Mucosa of descending colon (tissue), 3 donors: ENCODE data around the gene IMPG2. TPM values are rescaled to one million over a fixed set of nuclear protein-coding genes. Genes with fewer than 3 reads are reported as not detected.

ENCODE experiments used
- ATAC-seq: fragments of 200-7000 bp; cut with Tn5 transposase; one replicate; pipeline ENCODE4 v1.9.1; 2020; ENCODE audit warnings: mild to moderate bottlenecking, moderate library complexity
- DNase-seq, 3 donors: peaks; one replicate each; pipeline ENCODE4 v3.0.0-alpha.2; 2020
- H3K36me3 ChIP-seq: fragments of 200-600 bp; one replicate; pipeline ENCODE4 v1.8.0; 2021; ENCODE audit warnings: low read depth, mild to moderate bottlenecking
- H3K4me1 ChIP-seq: fragments of 200-600 bp; one replicate; pipeline ENCODE4 v1.8.0; 2021; ENCODE audit warnings: low read depth, mild to moderate bottlenecking
- H3K4me3 ChIP-seq: fragments of 200-600 bp; one replicate; pipeline ENCODE4 v1.8.0; 2021; ENCODE audit warnings: mild to moderate bottlenecking
- H3K9me3 ChIP-seq: fragments of 200-600 bp; one replicate; pipeline ENCODE4 v1.8.0; 2021; ENCODE audit warnings: mild to moderate bottlenecking
- intact Hi-C, 2 donors: fragments of 100-400 bp; cut with DNase I in 1 of 2; cut with micrococcal nuclease in 1 of 2; formaldehyde crosslinking; loops; one replicate each; pipeline versions ENCODE4 v1.11.0 to v1.11.1; 2022; cut with DNase I, micrococcal nuclease
- total RNA-seq, 3 donors: library from RNA; stranded (reverse); fragmentation: NEBNext Ultra II Directional in 2 of 3; extraction: Animal tissue kit (Norgen Biotek cat#: 25700) in 2 of 3; gene quantifications; one replicate each; pipeline versions ENCODE4 v1.2.1 to v1.2.4, GENCODE V29; 2021 to 2023
- TF ChIP-seq, protein P1 (sequence below): fragments of 200-600 bp; IDR thresholded peaks from one replicate; pipeline ENCODE4 v1.8.0; 2022; ENCODE audit warnings: antibody characterized with exemption, mild to moderate bottlenecking
- donor health status: DM: no; HTN: no; CAD: no; lungs with moderate emphysema.
- donor health status: DM: no; HTN: no; CAD: no.
- donor health status: DM: no; HTN: yes; CAD: no.

IMPG2 gene
- total RNA-seq, 3 donors from 2014 or later: 0.09 to 0.22 (median 0.12) TPM

DNA sequence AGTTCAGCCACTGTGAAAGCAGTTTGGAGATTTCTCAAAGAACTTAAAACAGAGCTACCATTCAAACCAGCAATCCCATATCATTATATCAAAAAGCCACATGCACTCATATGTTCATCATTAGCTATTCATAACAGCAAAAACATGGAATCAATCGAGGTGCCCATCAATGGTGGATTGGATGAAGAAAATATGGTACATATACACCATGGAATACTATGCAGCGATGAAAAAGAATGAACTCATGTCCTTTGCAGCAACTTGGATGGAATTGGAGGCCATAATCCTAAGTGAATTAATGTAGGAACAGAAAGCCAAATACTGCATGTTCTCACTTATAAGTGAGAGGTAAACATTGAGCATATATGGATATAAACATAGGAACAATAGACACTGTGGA lies 32.1 kb downstream of the IMPG2 start:
- no peak overlapping the region for H3K4me3 ChIP-seq
- intact Hi-C loops: no loop called here
- H3K9me3 ChIP-seq: no peaks in the 10 kb centered on the region
- no peaks in the 10 kb centered on the region for H3K36me3 ChIP-seq
- TF ChIP-seq, protein P1, sequence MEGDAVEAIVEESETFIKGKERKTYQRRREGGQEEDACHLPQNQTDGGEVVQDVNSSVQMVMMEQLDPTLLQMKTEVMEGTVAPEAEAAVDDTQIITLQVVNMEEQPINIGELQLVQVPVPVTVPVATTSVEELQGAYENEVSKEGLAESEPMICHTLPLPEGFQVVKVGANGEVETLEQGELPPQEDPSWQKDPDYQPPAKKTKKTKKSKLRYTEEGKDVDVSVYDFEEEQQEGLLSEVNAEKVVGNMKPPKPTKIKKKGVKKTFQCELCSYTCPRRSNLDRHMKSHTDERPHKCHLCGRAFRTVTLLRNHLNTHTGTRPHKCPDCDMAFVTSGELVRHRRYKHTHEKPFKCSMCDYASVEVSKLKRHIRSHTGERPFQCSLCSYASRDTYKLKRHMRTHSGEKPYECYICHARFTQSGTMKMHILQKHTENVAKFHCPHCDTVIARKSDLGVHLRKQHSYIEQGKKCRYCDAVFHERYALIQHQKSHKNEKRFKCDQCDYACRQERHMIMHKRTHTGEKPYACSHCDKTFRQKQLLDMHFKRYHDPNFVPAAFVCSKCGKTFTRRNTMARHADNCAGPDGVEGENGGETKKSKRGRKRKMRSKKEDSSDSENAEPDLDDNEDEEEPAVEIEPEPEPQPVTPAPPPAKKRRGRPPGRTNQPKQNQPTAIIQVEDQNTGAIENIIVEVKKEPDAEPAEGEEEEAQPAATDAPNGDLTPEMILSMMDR: no peak
- H3K4me1 ChIP-seq: no peaks in the 10 kb centered on the region
- DNase-seq (no peak), ATAC-seq (no peak)

DNA sequence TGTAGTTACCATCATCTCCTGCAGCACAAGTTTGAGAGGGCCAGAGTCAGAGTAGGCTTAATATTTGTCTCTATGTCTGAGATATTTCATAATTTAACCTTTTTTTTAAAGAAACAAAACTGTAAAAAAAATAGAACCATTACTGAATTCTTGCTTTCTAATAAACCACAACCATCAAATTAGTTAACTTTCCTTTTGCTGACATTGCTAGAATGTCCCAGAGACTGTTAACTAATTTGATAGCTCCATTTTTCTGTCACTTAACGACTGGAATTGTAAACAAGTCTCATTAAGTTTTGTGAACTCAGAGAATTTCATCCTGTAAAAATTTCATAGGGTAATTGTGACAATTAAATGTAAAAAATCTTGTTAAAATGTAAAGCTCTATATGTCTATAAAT lies 35.6 kb downstream of the IMPG2 start:
- TF ChIP-seq, protein P1: no peak
- Histone ChIP-seq H3K36me3 (no peaks in the 10 kb centered on the region), H3K4me3 (no peak overlapping the region), H3K9me3 (no peaks in the 10 kb centered on the region), H3K4me1 (no peaks in the 10 kb centered on the region)
- ATAC-seq (no peak), DNase-seq (no peak)
- intact Hi-C loops: no loop called here

DNA sequence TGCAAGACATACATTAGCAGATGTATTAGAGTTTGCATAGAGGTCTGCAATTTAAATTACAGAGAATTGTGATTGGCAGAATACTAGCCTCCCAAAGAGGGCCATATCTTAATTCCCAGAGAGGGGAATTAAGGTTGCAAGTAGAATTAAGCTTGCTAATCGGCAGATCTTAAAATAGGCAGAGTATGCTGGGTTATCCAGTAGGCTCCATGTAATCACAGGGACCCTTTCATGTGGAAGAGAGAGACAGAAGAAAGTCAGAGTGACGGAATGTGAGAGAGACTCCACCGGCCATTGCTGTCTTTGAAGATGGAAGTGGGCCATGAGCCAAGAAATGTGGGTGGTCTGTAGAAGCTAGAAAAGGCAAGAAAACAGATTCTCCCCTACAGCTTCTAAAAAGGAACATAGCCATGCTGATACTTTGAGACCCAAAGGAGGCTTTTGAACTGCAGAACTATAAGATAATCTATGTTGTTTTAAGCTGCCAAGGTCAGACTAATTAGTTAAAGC lies 38.8 kb downstream of the IMPG2 start:
- Histone ChIP-seq H3K36me3 (no peaks in the 10 kb centered on the region), H3K9me3 (no peaks in the 10 kb centered on the region), H3K4me1 (no peaks in the 10 kb centered on the region), H3K4me3 (no peak overlapping the region)
- DNase-seq (no peak), ATAC-seq (no peak)
- intact Hi-C loops: no loop called here
- TF ChIP-seq, protein P1: no peak

- H3K36me3 ChIP-seq: no peaks in the 10 kb centered on the region
- H3K4me1 ChIP-seq: no peaks in the 10 kb centered on the region
- H3K9me3 ChIP-seq: no peaks in the 10 kb centered on the region
- intact Hi-C loops: no loop called here
- DNase-seq: no peak
- no peak overlapping the region for H3K4me3 ChIP-seq
- TF ChIP-seq, protein P1: no peak
- no peak for ATAC-seq
These were observed 40.5 kb downstream of the IMPG2 start for GRCh38 chr3:101279765-101280385.

DNA sequence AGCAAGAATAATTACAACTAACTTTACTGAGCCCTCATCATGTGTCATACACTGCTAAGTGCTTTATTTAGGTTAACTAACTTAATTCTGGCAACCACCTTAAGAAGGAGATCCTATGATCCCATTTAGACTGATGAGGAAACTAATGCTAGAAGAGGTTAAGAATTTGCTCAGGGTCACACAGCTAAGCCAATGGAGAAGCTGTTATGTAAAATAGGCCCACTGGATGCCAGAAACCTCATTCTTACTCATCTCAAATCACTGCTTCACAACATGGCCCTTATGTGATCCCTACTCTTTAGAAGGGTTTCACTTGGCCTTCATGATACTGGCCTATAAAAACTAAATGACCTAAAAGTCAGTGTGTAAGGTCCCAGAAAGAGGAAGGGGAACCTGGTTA lies 41.2 kb downstream of the IMPG2 start:
- H3K36me3 ChIP-seq: no peaks in the 10 kb centered on the region
- no peaks in the 10 kb centered on the region for H3K9me3 ChIP-seq
- no peak for ATAC-seq
- intact Hi-C loops: no loop called here
- H3K4me3 ChIP-seq: no peak overlapping the region
- TF ChIP-seq, protein P1: no peak
- H3K4me1 ChIP-seq: no peaks in the 10 kb centered on the region
- DNase-seq: no peak

DNA sequence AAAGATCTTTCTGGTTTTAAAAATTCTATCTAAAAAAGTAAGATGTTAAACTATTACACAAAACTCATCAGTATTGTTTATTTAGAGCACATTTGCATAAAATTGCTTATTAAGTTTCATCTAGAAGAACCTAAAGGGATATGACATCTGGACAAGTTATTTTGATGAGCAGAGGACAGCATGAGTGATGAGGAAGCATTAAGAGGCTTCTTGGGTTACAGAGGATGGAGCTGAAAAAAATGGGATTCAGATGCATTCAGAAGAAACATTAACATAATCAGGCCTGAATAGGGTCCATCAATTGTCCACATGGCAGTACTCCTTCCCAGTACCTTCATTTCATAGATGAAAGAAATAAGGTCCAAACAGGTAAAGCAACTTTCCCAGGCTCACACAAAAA lies 41.6 kb downstream of the IMPG2 start:
- Histone ChIP-seq H3K4me3 (no peak overlapping the region), H3K9me3 (no peaks in the 10 kb centered on the region), H3K4me1 (no peaks in the 10 kb centered on the region), H3K36me3 (no peaks in the 10 kb centered on the region)
- intact Hi-C loops: no loop called here
- ATAC-seq (no peak), DNase-seq (no peak)
- TF ChIP-seq, protein P1: no peak
